Esophagus squamous epithelium (tissue), 4 donors: Measurements from ENCODE around the gene GLRX3.

Experiments used
- CTCF ChIP-seq, 6 experiments: fragments of 450-650 bp in 4 of 6; fragments of 200-600 bp in 2 of 6; sonication (generic) in 2 of 6; IDR thresholded peaks; one replicate each; pipeline ENCODE4 v1.5.1; 2016 to 2019; ENCODE audit warnings: antibody characterized with exemption in 6 of 6, mild to moderate bottlenecking in 4 of 6, moderate library complexity in 4 of 6
- POLR2A ChIP-seq, 4 donors: fragments of 450-650 bp; IDR thresholded peaks; one replicate each; pipeline ENCODE4 v1.6.1; 2017; ENCODE audit warnings: antibody characterized with exemption in 4 of 4, mild to moderate bottlenecking in 4 of 4, moderate library complexity in 3 of 4

GRCh38 chr10:130167193-130167592, 31.0 kb downstream of the GLRX3 start:
- no peak for TF ChIP-seq CTCF (IDR thresholded peaks at IDR 0.05)
- no peak for TF ChIP-seq POLR2A (IDR thresholded peaks at IDR 0.05)
